RKO (cell line): Measurements from ENCODE around the gene PDE4C.

Source experiments
- DNase-seq: peaks from one replicate; pipeline ENCODE4 v3.0.0-alpha.2; 2016; ENCODE audit warnings: low spot score

Gene PDE4C

GRCh38 chr19:18225702-18226468 lies at the start of gene PDE4C:
TSS of gene PDE4C (minus strand) at chr19:18226438. CDS start at chr19:18226415, 23 bp downstream.
- DNase-seq: no peak

GRCh38 chr19:18274781-18275356 lies 48.6 kb upstream of the PDE4C start:
- DNase-seq: peak; percentile 85

GRCh38 chr19:18274219-18274780 lies 48.1 kb upstream of the PDE4C start, which contains the start of gene IQCN:
TSS of gene IQCN (minus strand) at chr19:18274452. CDS start at chr19:18269478, 4,974 bp downstream.
- no peak for DNase-seq

- no peak for DNase-seq
Measured at GRCh38 chr19:18273561-18274218, 47.5 kb upstream of the PDE4C start.

GRCh38 chr19:18271433-18271841 lies 45.2 kb upstream of the PDE4C start:
- no peak for DNase-seq

- DNase-seq: no peak
Measured at GRCh38 chr19:18270326-18270725, 44.1 kb upstream of the PDE4C start.

GRCh38 chr19:18269070-18269723 lies 43.0 kb upstream of the PDE4C start:
- no peak for DNase-seq

- no peak for DNase-seq
Measured at GRCh38 chr19:18266771-18267686, 40.8 kb upstream of the PDE4C start.

- no peak for DNase-seq
Measured at GRCh38 chr19:18265582-18265981, 39.3 kb upstream of the PDE4C start.

GRCh38 chr19:18264971-18265540 lies 38.8 kb upstream of the PDE4C start:
- DNase-seq: no peak

GRCh38 chr19:18264137-18264854 lies 38.1 kb upstream of the PDE4C start:
- DNase-seq: no peak

GRCh38 chr19:18263324-18264136 lies 37.3 kb upstream of the PDE4C start:
- no peak for DNase-seq

GRCh38 chr19:18262917-18263316 lies 36.7 kb upstream of the PDE4C start:
- no peak for DNase-seq

GRCh38 chr19:18262144-18262543 lies 35.9 kb upstream of the PDE4C start:
- no peak for DNase-seq

GRCh38 chr19:18261474-18261873 lies 35.2 kb upstream of the PDE4C start:
- no peak for DNase-seq

- DNase-seq: no peak
Measured at GRCh38 chr19:18259893-18260292, 33.7 kb upstream of the PDE4C start.

- peak; percentile 23 for DNase-seq
Measured at GRCh38 chr19:18257503-18258470, 31.5 kb upstream of the PDE4C start.
